ENCODE data around the gene PPP2R2D. TPM values are rescaled to one million over a fixed set of nuclear protein-coding genes. Genes with fewer than 3 reads are reported as not detected.

PPP2R2D gene
- polyA plus RNA-seq, 1 of the 3 experiments (the other 2 are of a cell fraction): 25.1 TPM

DNA sequence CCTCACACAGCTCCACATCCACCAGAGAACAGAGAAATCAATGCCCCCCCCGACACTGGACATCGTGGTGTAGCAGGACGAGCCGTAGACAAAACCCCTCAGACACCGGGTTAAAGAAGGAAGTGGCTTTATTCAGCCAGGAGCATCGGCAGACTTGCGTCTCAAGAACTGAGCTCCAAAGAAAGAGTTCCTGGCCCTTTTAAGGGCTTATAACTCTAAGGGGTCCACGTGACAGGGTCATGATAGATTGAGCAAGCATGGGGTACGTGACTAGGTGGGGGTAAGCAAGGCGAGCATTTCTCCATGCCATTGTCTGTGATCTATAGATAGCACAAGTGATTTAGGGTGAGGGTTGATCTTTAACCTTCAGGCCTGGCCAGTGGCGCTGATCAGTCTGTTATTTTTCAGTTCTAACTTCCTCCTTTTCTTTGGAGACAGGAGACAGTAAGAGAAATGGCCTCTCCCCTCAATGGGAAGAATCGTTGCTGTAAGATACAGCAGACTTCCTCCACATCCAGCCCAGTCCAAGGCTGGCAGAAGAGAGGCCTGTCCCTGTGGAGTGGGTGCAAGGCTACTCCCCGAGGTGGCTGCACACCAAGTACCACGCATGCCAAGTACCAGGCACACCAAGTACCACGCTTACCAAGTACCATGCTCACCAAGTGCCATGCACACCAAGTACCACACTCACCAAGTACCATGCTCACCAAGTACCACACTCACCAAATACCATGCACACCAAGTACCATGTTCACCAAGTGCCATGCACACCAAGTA lies 19.5 kb upstream of the PPP2R2D start (continued):
- TF ChIP-seq, protein P1, sequence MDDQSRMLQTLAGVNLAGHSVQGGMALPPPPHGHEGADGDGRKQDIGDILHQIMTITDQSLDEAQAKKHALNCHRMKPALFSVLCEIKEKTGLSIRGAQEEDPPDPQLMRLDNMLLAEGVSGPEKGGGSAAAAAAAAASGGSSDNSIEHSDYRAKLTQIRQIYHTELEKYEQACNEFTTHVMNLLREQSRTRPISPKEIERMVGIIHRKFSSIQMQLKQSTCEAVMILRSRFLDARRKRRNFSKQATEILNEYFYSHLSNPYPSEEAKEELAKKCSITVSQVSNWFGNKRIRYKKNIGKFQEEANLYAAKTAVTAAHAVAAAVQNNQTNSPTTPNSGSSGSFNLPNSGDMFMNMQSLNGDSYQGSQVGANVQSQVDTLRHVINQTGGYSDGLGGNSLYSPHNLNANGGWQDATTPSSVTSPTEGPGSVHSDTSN (IDR thresholded peaks at IDR 0.05): no peak
- TF ChIP-seq POLR2AphosphoS5 (IDR thresholded peaks at IDR 0.05; ENCODE audit: low read depth, low read length): no peak
- TF ChIP-seq, protein P2, sequence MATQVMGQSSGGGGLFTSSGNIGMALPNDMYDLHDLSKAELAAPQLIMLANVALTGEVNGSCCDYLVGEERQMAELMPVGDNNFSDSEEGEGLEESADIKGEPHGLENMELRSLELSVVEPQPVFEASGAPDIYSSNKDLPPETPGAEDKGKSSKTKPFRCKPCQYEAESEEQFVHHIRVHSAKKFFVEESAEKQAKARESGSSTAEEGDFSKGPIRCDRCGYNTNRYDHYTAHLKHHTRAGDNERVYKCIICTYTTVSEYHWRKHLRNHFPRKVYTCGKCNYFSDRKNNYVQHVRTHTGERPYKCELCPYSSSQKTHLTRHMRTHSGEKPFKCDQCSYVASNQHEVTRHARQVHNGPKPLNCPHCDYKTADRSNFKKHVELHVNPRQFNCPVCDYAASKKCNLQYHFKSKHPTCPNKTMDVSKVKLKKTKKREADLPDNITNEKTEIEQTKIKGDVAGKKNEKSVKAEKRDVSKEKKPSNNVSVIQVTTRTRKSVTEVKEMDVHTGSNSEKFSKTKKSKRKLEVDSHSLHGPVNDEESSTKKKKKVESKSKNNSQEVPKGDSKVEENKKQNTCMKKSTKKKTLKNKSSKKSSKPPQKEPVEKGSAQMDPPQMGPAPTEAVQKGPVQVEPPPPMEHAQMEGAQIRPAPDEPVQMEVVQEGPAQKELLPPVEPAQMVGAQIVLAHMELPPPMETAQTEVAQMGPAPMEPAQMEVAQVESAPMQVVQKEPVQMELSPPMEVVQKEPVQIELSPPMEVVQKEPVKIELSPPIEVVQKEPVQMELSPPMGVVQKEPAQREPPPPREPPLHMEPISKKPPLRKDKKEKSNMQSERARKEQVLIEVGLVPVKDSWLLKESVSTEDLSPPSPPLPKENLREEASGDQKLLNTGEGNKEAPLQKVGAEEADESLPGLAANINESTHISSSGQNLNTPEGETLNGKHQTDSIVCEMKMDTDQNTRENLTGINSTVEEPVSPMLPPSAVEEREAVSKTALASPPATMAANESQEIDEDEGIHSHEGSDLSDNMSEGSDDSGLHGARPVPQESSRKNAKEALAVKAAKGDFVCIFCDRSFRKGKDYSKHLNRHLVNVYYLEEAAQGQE (IDR thresholded peaks at IDR 0.05; ENCODE audit: low read depth, low read length): no peak
- TF ChIP-seq, protein P3, sequence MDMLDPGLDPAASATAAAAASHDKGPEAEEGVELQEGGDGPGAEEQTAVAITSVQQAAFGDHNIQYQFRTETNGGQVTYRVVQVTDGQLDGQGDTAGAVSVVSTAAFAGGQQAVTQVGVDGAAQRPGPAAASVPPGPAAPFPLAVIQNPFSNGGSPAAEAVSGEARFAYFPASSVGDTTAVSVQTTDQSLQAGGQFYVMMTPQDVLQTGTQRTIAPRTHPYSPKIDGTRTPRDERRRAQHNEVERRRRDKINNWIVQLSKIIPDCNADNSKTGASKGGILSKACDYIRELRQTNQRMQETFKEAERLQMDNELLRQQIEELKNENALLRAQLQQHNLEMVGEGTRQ (IDR thresholded peaks at IDR 0.05; ENCODE audit: borderline replicate concordance, low read depth, low read length): no peak
- no peak for TF ChIP-seq RFX5 (IDR thresholded peaks at IDR 0.05; ENCODE audit: low read length)

DNA sequence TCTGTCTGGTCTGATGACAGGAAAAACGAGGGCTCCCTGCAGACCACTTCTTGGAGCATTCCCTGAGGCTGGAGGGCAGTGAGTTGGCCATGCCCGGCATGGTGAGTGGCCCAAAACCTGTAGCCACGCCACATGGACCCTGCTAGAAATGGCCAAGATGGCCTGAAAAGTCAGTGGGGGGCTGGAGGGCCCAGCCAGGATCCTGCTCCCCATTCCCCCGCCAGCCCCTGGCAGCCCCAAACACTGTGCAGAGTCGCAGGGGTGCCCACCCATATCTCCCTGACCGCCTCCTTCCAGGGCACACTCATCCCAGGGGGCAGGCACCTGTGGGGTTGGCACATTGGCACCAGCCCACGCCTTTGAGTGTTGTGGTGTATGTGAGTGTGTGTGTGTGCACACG lies 18.7 kb upstream of the PPP2R2D start:
- ChIA-PET POLR2A (no interaction called here), CTCF (no interaction called here)
- Histone ChIP-seq H3F3A (replicated peaks; ENCODE audit: insufficient read depth) (no peaks in the 10 kb centered on the region), H3K4me1 (ENCODE audit: control insufficient read depth in 1 of 2, insufficient read depth in 2 of 2, low read depth in 1 of 2, low read length in 1 of 2) (no peaks in the 10 kb centered on the region; a peak in 1 of 4 replicates), H3K27ac (ENCODE audit: low read depth in 2 of 2, low read length in 1 of 2) (no peak overlapping the region), H3K4me3 (ENCODE audit: low read depth in 2 of 2, low read length in 1 of 2) (no peak overlapping the region), H3K36me3 (replicated peaks in 1 of 2; ENCODE audit: control insufficient read depth in 1 of 2, insufficient read depth in 2 of 2, low read length in 1 of 2) (no peaks in the 10 kb centered on the region), H3K9me3 (no peaks in the 10 kb centered on the region), H2AFZ (ENCODE audit: low read depth) (no peak overlapping the region), H3K79me2 (ENCODE audit: insufficient read depth) (no peaks in the 10 kb centered on the region), H3K4me2 (no peak overlapping the region), H3K9me2 (no peaks in the 10 kb centered on the region), H4K20me1 (ENCODE audit: insufficient read depth) (no peaks in the 10 kb centered on the region), H3K9ac (no peak overlapping the region), H3K27me3 (ENCODE audit: insufficient read depth) (no peaks in the 10 kb centered on the region)
- TF ChIP-seq, protein P4, sequence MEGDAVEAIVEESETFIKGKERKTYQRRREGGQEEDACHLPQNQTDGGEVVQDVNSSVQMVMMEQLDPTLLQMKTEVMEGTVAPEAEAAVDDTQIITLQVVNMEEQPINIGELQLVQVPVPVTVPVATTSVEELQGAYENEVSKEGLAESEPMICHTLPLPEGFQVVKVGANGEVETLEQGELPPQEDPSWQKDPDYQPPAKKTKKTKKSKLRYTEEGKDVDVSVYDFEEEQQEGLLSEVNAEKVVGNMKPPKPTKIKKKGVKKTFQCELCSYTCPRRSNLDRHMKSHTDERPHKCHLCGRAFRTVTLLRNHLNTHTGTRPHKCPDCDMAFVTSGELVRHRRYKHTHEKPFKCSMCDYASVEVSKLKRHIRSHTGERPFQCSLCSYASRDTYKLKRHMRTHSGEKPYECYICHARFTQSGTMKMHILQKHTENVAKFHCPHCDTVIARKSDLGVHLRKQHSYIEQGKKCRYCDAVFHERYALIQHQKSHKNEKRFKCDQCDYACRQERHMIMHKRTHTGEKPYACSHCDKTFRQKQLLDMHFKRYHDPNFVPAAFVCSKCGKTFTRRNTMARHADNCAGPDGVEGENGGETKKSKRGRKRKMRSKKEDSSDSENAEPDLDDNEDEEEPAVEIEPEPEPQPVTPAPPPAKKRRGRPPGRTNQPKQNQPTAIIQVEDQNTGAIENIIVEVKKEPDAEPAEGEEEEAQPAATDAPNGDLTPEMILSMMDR (IDR thresholded peaks at IDR 0.05): no peak
- TF ChIP-seq CHD2 (IDR thresholded peaks at IDR 0.05; ENCODE audit: low read length, partially characterized antibody): no peak
- DNase-seq: no peak
- 39% methylated on average over 6 of the region's 8 CpGs for WGBS (ENCODE audit: low lambda C conversion rate)

Data from SK-N-SH (cell line).